HCT116 (cell line): ENCODE results near the gene SGMS1. TPM values are rescaled to one million over a fixed set of nuclear protein-coding genes. Genes with fewer than 3 reads are reported as not detected.

ENCODE experiments used
- ATAC-seq: fragments of 200-7000 bp; cut with Tn5 transposase; 2 replicates; pipeline ENCODE4 v1.9.1; 2020; ENCODE audit warnings: mild to moderate bottlenecking, moderate library complexity
- BruUV-seq: library from RNA; stranded (reverse); fragments of 400-500 nt; replicated peaks from 2 replicates; lab custom pipeline; 2021; lab: Mats Ljungman, UMichigan
- CTCF ChIA-PET: fragments of 300-600 bp; sonication (Branson Sonifier 250); formaldehyde crosslinking; loops from one replicate; lab custom pipeline; 2021; ENCODE audit warnings: antibody characterized with exemption; lab: Charles Lee
- POLR2A ChIA-PET: fragments of 300-600, 350-600 bp; sonication (Branson Sonifier 250); formaldehyde crosslinking; loops from one replicate; lab custom pipeline; 2021; ENCODE audit warnings: antibody characterized with exemption; lab: Charles Lee
- RAD21 ChIA-PET, 2 experiments: fragments of 300-600 bp; sonication (Branson Sonifier 250); formaldehyde crosslinking; loops; one replicate each; lab custom pipeline; 2023; ENCODE audit warnings: low total read pairs in 2 of 2; ENCODE audit not compliant: uncharacterized antibody in 2 of 2, unreplicated experiment in 2 of 2, low non-redundant PET in 1 of 2; lab: Charles Lee
- DNase-seq: peaks from one replicate; pipeline ENCODE4 v3.0.0-alpha.2; 2010; ENCODE audit warnings: low read depth, low spot score
- H2AFZ ChIP-seq: fragments of 200-600 bp; shearing (Covaris generic), sonication (generic); 2 replicates; pipeline ENCODE4 v1.6.1; 2017; ENCODE audit warnings: low read depth, mixed run types, mixed read lengths, antibody characterized with exemption, low read length; ENCODE audit not compliant: poor library complexity, severe bottlenecking
- H3K27ac ChIP-seq: 2 replicates; pipeline ENCODE4 v1.5.1; 2012; ENCODE audit warnings: low read depth, low read length
- H3K27me3 ChIP-seq: fragments of 200-600 bp; sonication (generic); 2 replicates; pipeline ENCODE4 v1.6.1; 2016; ENCODE audit warnings: mixed run types, low read length, mixed read lengths; ENCODE audit not compliant: insufficient read depth
- H3K36me3 ChIP-seq, 2 experiments: fragments of 200-500 bp in 1 of 2; fragments of 200-600 bp in 1 of 2; sonication (Bioruptor generic) in 1 of 2; sonication (generic) in 1 of 2; 2 replicates each; pipeline versions ENCODE4 v1.5.1 to v1.6.1; 2014 to 2016; ENCODE audit warnings: low read length in 2 of 2, inconsistent platforms in 1 of 2, mixed read lengths in 1 of 2, mixed run types in 1 of 2; ENCODE audit not compliant: insufficient read depth in 2 of 2, control insufficient read depth in 1 of 2
- H3K4me1 ChIP-seq, 2 experiments: fragments of 200-600 bp in 1 of 2; sonication (generic) in 1 of 2; 2 replicates each; pipeline versions ENCODE4 v1.5.1 to v1.6.1; 2012 to 2017; ENCODE audit warnings: low read length in 2 of 2, inconsistent platforms in 1 of 2, mild to moderate bottlenecking in 1 of 2, mixed read lengths in 1 of 2, mixed run types in 1 of 2, moderate library complexity in 1 of 2; ENCODE audit not compliant: insufficient read depth in 2 of 2, control insufficient read depth in 1 of 2
- H3K4me2 ChIP-seq: fragments of 200-600 bp; sonication (generic); 2 replicates; pipeline ENCODE4 v1.6.1; 2017; ENCODE audit warnings: mixed run types, low read length, mixed read lengths
- H3K4me3 ChIP-seq, 2 experiments: fragments of 200-600 bp in 1 of 2; sonication (generic) in 1 of 2; replicated peaks in 1 of 2; 2 replicates each; pipeline ENCODE4 v1.5.1; 2011 to 2016; ENCODE audit warnings: low read length in 2 of 2, control low read depth in 1 of 2, low read depth in 1 of 2, mild to moderate bottlenecking in 1 of 2, mixed read lengths in 1 of 2, mixed run types in 1 of 2
- H3K79me2 ChIP-seq: fragments of 200-600 bp; sonication (generic); 2 replicates; pipeline ENCODE4 v1.6.1; 2017; ENCODE audit warnings: mild to moderate bottlenecking, mixed run types, low read length, moderate library complexity, mixed read lengths; ENCODE audit not compliant: insufficient read depth
- H3K9ac ChIP-seq: fragments of 200-600 bp; sonication (generic); 2 replicates; pipeline ENCODE4 v1.6.1; 2016; ENCODE audit warnings: low read length, mixed read lengths
- H3K9me2 ChIP-seq: fragments of 200-600 bp; sonication (generic), shearing (Covaris generic); 2 replicates; pipeline ENCODE4 v1.6.1; 2017; ENCODE audit warnings: mixed run types, mild to moderate bottlenecking, moderate library complexity; ENCODE audit not compliant: insufficient read depth
- H3K9me3 ChIP-seq, 2 experiments: fragments of 200-500 bp in 1 of 2; fragments of 200-600 bp in 1 of 2; sonication (Bioruptor generic) in 1 of 2; sonication (generic) in 1 of 2; 2 replicates each; pipeline ENCODE4 v1.6.1; 2014 to 2017; ENCODE audit warnings: low read length in 2 of 2, mixed read lengths in 2 of 2, inconsistent platforms in 1 of 2, low read depth in 1 of 2, mild to moderate bottlenecking in 1 of 2, mixed run types in 1 of 2, moderate library complexity in 1 of 2; ENCODE audit not compliant: control insufficient read depth in 1 of 2, insufficient read depth in 1 of 2
- H4K20me1 ChIP-seq: fragments of 200-600 bp; sonication (generic), shearing (Covaris generic); 2 replicates; pipeline ENCODE4 v1.6.1; 2017; ENCODE audit warnings: mixed run types, mild to moderate bottlenecking, moderate library complexity; ENCODE audit not compliant: insufficient read depth
- ATF3 ChIP-seq: IDR thresholded peaks from 2 replicates; pipeline ENCODE4 v1.6.1; 2012
- CBX3 ChIP-seq: IDR thresholded peaks from 2 replicates; pipeline ENCODE4 v1.6.1; 2012; ENCODE audit warnings: low read depth
- EGR1 ChIP-seq: IDR thresholded peaks from 2 replicates; pipeline ENCODE4 v1.6.1; 2012; ENCODE audit warnings: low read depth
- ELF1 ChIP-seq: IDR thresholded peaks from 2 replicates; pipeline ENCODE4 v1.6.1; 2012; ENCODE audit warnings: low read depth, borderline replicate concordance
- EZH2 ChIP-seq: fragments of 200-600 bp; sonication (generic); IDR thresholded peaks from 2 replicates; pipeline ENCODE4 v1.6.1; 2017; ENCODE audit warnings: antibody characterized with exemption, mixed run types
- EZH2phosphoT487 ChIP-seq: fragments of 200-600 bp; IDR thresholded peaks from 2 replicates; pipeline ENCODE4 v1.6.1; 2018; ENCODE audit warnings: antibody characterized with exemption, borderline replicate concordance
- FOSL1 ChIP-seq: IDR thresholded peaks from 2 replicates; pipeline ENCODE4 v1.6.1; 2012; ENCODE audit warnings: low read depth
- MAX ChIP-seq: IDR thresholded peaks from 2 replicates; pipeline ENCODE4 v1.6.1; 2012
- POLR2A ChIP-seq: IDR thresholded peaks from 2 replicates; pipeline ENCODE4 v1.7.0; 2011; ENCODE audit warnings: borderline replicate concordance; ENCODE audit not compliant: insufficient read depth, insufficient read length; ENCODE audit errors: extremely low read depth
- POLR2AphosphoS5 ChIP-seq: IDR thresholded peaks from 2 replicates; pipeline ENCODE4 v1.6.1; 2011; ENCODE audit warnings: mild to moderate bottlenecking, low read depth, low read length, moderate library complexity
- REST ChIP-seq: IDR thresholded peaks from 2 replicates; pipeline ENCODE4 v1.6.1; 2012; ENCODE audit warnings: low read depth
- SIN3A ChIP-seq: IDR thresholded peaks from 2 replicates; pipeline ENCODE4 v1.6.1; 2012; ENCODE audit warnings: low read depth
- SP1 ChIP-seq: IDR thresholded peaks from 2 replicates; pipeline ENCODE4 v1.6.1; 2012; ENCODE audit warnings: low read depth
- YY1 ChIP-seq: IDR thresholded peaks from 2 replicates; pipeline ENCODE4 v1.6.1; 2011; ENCODE audit warnings: low read length, low read depth, moderate library complexity, mild to moderate bottlenecking; ENCODE audit not compliant: insufficient replicate concordance; ENCODE audit errors: extremely low read depth
- ZBTB33 ChIP-seq: IDR thresholded peaks from 2 replicates; pipeline ENCODE4 v1.6.1; 2011; ENCODE audit warnings: mild to moderate bottlenecking, low read length, moderate library complexity; ENCODE audit not compliant: insufficient replicate concordance; ENCODE audit errors: extremely low read depth
- ZFX ChIP-seq: fragments of 450-650 bp; IDR thresholded peaks from 2 replicates; pipeline ENCODE4 v1.6.1; 2017
- intact Hi-C: fragments of 100-400 bp; cut with micrococcal nuclease; formaldehyde crosslinking; loops from 2 replicates; pipeline ENCODE4 v1.10.0; 2022
- total RNA-seq: library from RNA; stranded (reverse); gene quantifications from one replicate; pipeline ENCODE4 v1.2.1, GENCODE V29; 2021; ENCODE audit not compliant: unreplicated experiment

SGMS1 gene
- total RNA-seq, 1 experiment from 2014 or later: 29.1 TPM

DNA sequence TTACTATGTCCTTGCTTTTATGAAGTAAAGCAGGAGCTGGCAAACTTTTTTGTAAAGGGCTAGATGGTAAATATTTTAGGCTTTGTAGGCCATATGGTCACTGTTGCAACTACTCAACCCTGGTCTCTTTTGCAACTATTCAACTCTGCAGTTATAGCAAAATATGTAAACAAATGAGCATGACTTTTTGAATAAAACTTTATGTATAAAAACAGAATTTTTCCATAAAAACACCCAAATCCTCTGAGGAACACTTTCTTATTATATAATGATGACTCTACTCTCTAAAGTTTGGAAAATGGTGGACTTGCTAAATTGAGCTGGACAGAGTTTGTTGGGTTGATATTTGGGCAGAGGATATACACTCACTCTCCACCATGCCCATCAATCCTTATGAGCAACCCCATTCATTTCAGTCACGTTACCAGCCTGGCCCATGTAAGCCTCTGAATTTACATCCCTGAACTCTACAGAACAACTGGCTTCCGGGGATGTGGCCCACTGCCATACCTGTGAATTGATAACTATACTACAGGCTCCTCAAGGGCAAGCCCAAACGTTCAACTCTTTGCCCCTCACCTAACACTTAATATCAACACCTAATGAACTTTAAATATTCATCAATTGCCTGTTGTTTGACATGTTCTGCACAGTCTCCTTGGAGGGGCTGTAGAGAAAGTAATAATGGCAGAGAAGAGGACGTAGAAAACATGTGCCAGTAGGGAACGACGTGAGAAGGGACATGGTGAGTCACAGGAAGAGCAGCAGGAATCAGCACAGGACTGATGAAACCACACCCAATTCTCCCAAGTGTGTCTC, 37.6 kb downstream of the SGMS1 start (continued):
- TF ChIP-seq EZH2phosphoT487 (no peak), SP1 (peak; percentile 70), CBX3 (peak; percentile 97), POLR2AphosphoS5 (peak; percentile 59; the same call in 1 of the 2 replicates)

DNA sequence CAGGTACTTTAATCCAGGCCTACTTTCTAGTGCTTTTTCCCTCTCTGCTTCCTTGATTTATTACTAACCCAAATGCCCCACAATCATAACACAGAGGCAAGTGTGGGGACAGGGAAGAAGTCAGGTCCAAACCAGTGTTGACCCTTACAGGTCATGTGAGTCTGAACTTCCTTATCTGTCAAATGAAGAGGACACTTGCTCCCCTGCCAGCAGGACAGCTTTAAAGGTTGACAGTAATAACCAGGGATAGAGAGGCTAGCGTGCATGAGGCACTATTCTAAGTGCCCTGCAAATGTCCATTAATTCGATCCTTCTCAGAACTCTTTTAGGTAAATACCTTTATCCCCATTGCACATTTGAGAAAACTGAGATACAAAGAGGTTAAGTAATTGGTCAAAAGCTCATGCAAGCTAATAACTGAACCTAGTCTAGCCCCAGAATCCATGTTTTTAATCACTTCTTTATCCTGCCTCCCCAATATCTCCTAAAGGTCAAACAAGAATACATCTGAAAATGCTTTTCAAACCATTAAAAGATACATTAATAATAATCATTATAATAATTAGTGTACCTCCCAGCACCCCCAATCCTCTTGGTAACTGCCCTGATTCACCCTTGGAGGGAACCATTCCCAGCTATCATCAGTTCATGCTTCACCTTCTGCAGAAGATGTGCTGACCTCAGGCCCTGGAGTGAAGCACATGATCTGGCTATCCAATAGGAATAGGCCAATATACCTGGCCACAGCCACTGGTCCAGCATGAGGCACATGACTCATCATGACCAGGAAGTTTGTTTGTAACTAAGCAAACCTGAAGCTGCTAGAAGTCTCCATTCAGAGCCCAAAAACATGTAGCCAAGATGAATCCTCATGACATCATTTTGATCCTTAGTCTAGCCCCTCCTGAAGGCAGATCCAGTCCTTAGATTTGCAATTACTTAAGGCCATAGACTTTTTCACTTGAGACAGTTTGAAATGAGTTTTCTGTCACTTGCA, 40.7 kb downstream of the SGMS1 start:
- H3K4me1 ChIP-seq: peaks cover 8 to 21% of the 10 kb centered on the region in 2 experiments; a peak in 3 of 4 replicates
- H3K27me3 ChIP-seq: no peaks in the 10 kb centered on the region
- H3K36me3 ChIP-seq: no peaks in the 10 kb centered on the region
- POLR2A ChIA-PET: no interaction called here
- H3K9ac ChIP-seq: no peak overlapping the region
- H3K27ac ChIP-seq: no peak overlapping the region
- H3K9me3 ChIP-seq: no peaks in the 10 kb centered on the region
- no peak overlapping the region for H3K4me3 ChIP-seq
- intact Hi-C loops: no loop called here
- H3K79me2 ChIP-seq: no peaks in the 10 kb centered on the region
- H2AFZ ChIP-seq: no peak overlapping the region
- no TSS peak for BruUV-seq
- RAD21 ChIA-PET: no interaction called here
- CTCF ChIA-PET: interaction anchor here (0.7 kb wide), 1 partner anchor 1377 kb away, joined by 3 read pairs; no protein-coding TSS in a partner anchor
- DNase-seq (no peak), ATAC-seq (0 out of 2 replicates have a peak, but pooled peaks have one; percentile 40)
- no peaks in the 10 kb centered on the region for H4K20me1 ChIP-seq
- no peak overlapping the region for H3K4me2 ChIP-seq
- H3K9me2 ChIP-seq: no peaks in the 10 kb centered on the region
- TF ChIP-seq POLR2A (no peak), FOSL1 (no peak), ZFX (no peak), EGR1 (no peak), EZH2phosphoT487 (no peak), EZH2 (no peak), ATF3 (no peak), YY1 (no peak), SIN3A (no peak), ELF1 (no peak), ZBTB33 (no peak), SP1 (no peak), MAX (no peak), REST (no peak)
